ENCODE data around the gene FASN. TPM values are rescaled to one million over a fixed set of nuclear protein-coding genes. Genes with fewer than 3 reads are reported as not detected.

FASN gene
- total RNA-seq, 1 experiment from 2014 or later: 956 TPM

DNA sequence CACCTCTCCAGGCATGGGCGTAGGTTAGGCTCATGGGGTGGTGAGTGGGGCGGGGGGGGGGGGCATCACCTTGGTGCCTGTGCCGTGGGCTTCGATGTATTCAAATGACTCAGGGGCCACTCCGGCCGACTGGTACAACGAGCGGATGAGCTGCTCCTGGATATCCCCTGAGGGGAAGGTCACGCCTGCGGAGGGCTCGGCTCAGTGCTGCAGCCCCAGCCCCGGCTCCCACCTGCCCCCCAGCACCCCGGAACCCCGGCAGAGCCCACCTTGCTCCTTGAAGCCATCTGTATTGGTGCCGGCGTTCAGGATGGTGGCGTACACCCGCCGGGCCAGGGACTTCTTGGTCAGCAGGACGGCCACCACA, 5.4 kb downstream of the FASN start:
- no TSS peak for BruUV-seq (replicated peaks)
- in situ Hi-C loops (cut with HindIII; ENCODE audit: low pct_unique_long_range_greater_than_20kb, low sequenced_read_pairs) (no loop called here), intact Hi-C loops (cut with micrococcal nuclease; ENCODE audit: unreplicated experiment) (no loop called here)
- Histone ChIP-seq H3K4me1 (ENCODE audit: control insufficient read depth, insufficient read depth, low read length) (peaks cover 18% of the 10 kb centered on the region), H3K9me3 (ENCODE audit: control insufficient read depth, insufficient read depth, low read depth, low read length) (no peaks in the 10 kb centered on the region), H3K27ac (ENCODE audit: low read length) (no peak overlapping the region), H3K27me3 (ENCODE audit: control insufficient read depth, insufficient read depth, low read length) (no peaks in the 10 kb centered on the region), H3K4me3 (ENCODE audit: low read depth in 2 of 2, low read length in 2 of 2) (no peak overlapping the region), H3K36me3 (ENCODE audit: control insufficient read depth, insufficient read depth, low read length) (peaks cover 50% of the 10 kb centered on the region)
- CTCF ChIA-PET: no interaction called here
- no peak for ATAC-seq
- POLR2A ChIA-PET: interaction anchor here (0.6 to 0.7 kb wide), 2 partner anchors 15 to 53 kb away, joined by 3 to 6 read pairs; no protein-coding TSS in a partner anchor
- TF ChIP-seq, protein P1, sequence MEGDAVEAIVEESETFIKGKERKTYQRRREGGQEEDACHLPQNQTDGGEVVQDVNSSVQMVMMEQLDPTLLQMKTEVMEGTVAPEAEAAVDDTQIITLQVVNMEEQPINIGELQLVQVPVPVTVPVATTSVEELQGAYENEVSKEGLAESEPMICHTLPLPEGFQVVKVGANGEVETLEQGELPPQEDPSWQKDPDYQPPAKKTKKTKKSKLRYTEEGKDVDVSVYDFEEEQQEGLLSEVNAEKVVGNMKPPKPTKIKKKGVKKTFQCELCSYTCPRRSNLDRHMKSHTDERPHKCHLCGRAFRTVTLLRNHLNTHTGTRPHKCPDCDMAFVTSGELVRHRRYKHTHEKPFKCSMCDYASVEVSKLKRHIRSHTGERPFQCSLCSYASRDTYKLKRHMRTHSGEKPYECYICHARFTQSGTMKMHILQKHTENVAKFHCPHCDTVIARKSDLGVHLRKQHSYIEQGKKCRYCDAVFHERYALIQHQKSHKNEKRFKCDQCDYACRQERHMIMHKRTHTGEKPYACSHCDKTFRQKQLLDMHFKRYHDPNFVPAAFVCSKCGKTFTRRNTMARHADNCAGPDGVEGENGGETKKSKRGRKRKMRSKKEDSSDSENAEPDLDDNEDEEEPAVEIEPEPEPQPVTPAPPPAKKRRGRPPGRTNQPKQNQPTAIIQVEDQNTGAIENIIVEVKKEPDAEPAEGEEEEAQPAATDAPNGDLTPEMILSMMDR (IDR thresholded peaks at IDR 0.05): no peak
- TF ChIP-seq POLR2AphosphoS5 (IDR thresholded peaks at IDR 0.05; ENCODE audit: low read depth, low read length) (no peak), TCF7L2 (IDR thresholded peaks at IDR 0.05; ENCODE audit: low read depth, low read length) (no peak), SIN3A (IDR thresholded peaks at IDR 0.05; ENCODE audit: borderline replicate concordance, insufficient read depth, low read depth, low read length) (no peak)
- TF ChIP-seq, protein P2, sequence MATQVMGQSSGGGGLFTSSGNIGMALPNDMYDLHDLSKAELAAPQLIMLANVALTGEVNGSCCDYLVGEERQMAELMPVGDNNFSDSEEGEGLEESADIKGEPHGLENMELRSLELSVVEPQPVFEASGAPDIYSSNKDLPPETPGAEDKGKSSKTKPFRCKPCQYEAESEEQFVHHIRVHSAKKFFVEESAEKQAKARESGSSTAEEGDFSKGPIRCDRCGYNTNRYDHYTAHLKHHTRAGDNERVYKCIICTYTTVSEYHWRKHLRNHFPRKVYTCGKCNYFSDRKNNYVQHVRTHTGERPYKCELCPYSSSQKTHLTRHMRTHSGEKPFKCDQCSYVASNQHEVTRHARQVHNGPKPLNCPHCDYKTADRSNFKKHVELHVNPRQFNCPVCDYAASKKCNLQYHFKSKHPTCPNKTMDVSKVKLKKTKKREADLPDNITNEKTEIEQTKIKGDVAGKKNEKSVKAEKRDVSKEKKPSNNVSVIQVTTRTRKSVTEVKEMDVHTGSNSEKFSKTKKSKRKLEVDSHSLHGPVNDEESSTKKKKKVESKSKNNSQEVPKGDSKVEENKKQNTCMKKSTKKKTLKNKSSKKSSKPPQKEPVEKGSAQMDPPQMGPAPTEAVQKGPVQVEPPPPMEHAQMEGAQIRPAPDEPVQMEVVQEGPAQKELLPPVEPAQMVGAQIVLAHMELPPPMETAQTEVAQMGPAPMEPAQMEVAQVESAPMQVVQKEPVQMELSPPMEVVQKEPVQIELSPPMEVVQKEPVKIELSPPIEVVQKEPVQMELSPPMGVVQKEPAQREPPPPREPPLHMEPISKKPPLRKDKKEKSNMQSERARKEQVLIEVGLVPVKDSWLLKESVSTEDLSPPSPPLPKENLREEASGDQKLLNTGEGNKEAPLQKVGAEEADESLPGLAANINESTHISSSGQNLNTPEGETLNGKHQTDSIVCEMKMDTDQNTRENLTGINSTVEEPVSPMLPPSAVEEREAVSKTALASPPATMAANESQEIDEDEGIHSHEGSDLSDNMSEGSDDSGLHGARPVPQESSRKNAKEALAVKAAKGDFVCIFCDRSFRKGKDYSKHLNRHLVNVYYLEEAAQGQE (IDR thresholded peaks at IDR 0.05; ENCODE audit: insufficient read depth in 1 of 2, low read depth in 2 of 2, low read length in 1 of 2): no peak
- DNase-seq (ENCODE audit: low read depth, low spot score): no peak

DNA sequence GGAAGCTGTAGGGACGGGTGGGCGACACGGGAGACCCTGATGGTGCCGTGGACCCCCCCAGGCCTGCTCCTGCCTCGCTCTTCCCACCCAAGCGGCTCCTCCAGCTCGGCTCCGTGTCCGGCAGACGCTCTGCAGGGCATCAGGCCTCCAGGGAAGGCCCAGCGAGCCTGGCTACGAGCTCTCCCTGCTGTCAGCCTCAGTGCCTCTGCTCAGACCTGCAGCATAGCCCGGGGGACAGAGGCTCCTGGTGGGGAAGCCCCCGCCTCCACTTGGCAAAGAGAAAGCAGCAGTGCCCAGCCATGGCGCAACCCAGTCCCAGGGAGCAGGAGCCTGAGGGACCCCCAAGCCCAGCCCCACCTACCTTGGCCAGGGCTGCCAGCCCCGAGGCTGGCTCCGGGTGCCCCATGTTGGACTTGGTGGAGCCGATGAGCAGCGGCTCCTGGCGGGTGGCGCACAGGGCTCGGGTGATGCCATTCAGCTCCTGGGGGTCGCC, 5.9 kb downstream of the FASN start:
- no TSS peak for BruUV-seq (replicated peaks)
- ATAC-seq (no peak), DNase-seq (ENCODE audit: low read depth, low spot score) (no peak)
- in situ Hi-C loops (cut with HindIII; ENCODE audit: low pct_unique_long_range_greater_than_20kb, low sequenced_read_pairs) (no loop called here), intact Hi-C loops (cut with micrococcal nuclease; ENCODE audit: unreplicated experiment) (no loop called here)
- POLR2A ChIA-PET: interaction anchor here (0.7 kb wide), 1 partner anchor 15 kb away, joined by 6 read pairs; no protein-coding TSS in a partner anchor
- peaks cover 18% of the 10 kb centered on the region for H3K4me1 ChIP-seq (ENCODE audit: control insufficient read depth, insufficient read depth, low read length)
- H3K4me3 ChIP-seq (ENCODE audit: low read depth in 2 of 2, low read length in 2 of 2): no peak overlapping the region
- peaks cover 51% of the 10 kb centered on the region for H3K36me3 ChIP-seq (ENCODE audit: control insufficient read depth, insufficient read depth, low read length)
- peak overlapping the region; percentile 34; the same call in 1 of the 2 replicates for H3K27ac ChIP-seq (ENCODE audit: low read length)
- TF ChIP-seq, protein P1 (IDR thresholded peaks at IDR 0.05): no peak
- TF ChIP-seq, protein P2 (IDR thresholded peaks at IDR 0.05; ENCODE audit: insufficient read depth in 1 of 2, low read depth in 2 of 2, low read length in 1 of 2): no peak
- TF ChIP-seq TCF7L2 (IDR thresholded peaks at IDR 0.05; ENCODE audit: low read depth, low read length) (no peak), SIN3A (IDR thresholded peaks at IDR 0.05; ENCODE audit: borderline replicate concordance, insufficient read depth, low read depth, low read length) (no peak), POLR2AphosphoS5 (IDR thresholded peaks at IDR 0.05; ENCODE audit: low read depth, low read length) (peak; percentile 28; the same call in 1 of the 2 replicates)
- CTCF ChIA-PET: no interaction called here
- no peaks in the 10 kb centered on the region for H3K9me3 ChIP-seq (ENCODE audit: control insufficient read depth, insufficient read depth, low read depth, low read length)
- H3K27me3 ChIP-seq (ENCODE audit: control insufficient read depth, insufficient read depth, low read length): no peaks in the 10 kb centered on the region

Measured in Panc1 (cell line).